Sigmoid colon (tissue), 7 donors: ENCODE data around the gene IFI27L1. TPM values are rescaled to one million over a fixed set of nuclear protein-coding genes. Genes with fewer than 3 reads are reported as not detected.

ENCODE experiments used
- DNase-seq: peaks from one replicate; pipeline ENCODE4 v3.0.0-alpha.2; 2019
- H3K27ac ChIP-seq, 4 donors: fragments of 200-600 bp; sonication (generic); one replicate each; pipeline ENCODE4 v1.5.1; 2016 to 2019; ENCODE audit warnings: mild to moderate bottlenecking in 1 of 4
- H3K27me3 ChIP-seq, 3 donors: fragments of 200-600 bp; sonication (generic); one replicate each; pipeline ENCODE4 v1.5.1; 2019; ENCODE audit warnings: mild to moderate bottlenecking in 1 of 3
- H3K36me3 ChIP-seq, 4 donors: fragments of 200-600 bp; sonication (generic); one replicate each; pipeline ENCODE4 v1.5.1; 2016 to 2019
- H3K4me1 ChIP-seq, 4 donors: fragments of 200-600 bp; sonication (generic); one replicate each; pipeline ENCODE4 v1.5.1; 2017 to 2019
- H3K4me3 ChIP-seq, 4 donors: fragments of 200-600 bp; sonication (generic); one replicate each; pipeline ENCODE4 v1.5.1; 2017 to 2019; ENCODE audit warnings: mild to moderate bottlenecking in 2 of 4, moderate library complexity in 1 of 4
- H3K9me3 ChIP-seq, 4 donors: fragments of 200-600 bp in 3 of 4; sonication (generic) in 3 of 4; one replicate each; pipeline versions ENCODE4 v1.5.1 to v1.6.1; 2013 to 2019
- CTCF ChIP-seq, 4 experiments: fragments of 450-650 bp in 3 of 4; fragments of 200-600 bp in 1 of 4; IDR thresholded peaks; one replicate each; pipeline ENCODE4 v1.5.1; 2016 to 2019; ENCODE audit warnings: antibody characterized with exemption in 4 of 4, mild to moderate bottlenecking in 3 of 4, moderate library complexity in 2 of 4
- EP300 ChIP-seq, 4 donors: sonication (generic); formaldehyde crosslinking; IDR thresholded peaks; one replicate each; pipeline ENCODE4 v1.6.1; 2017; ENCODE audit warnings: antibody characterized with exemption in 4 of 4
- POLR2A ChIP-seq, 2 donors: fragments of 450-650 bp; IDR thresholded peaks; one replicate each; pipeline ENCODE4 v1.6.1; 2016; ENCODE audit warnings: antibody characterized with exemption in 2 of 2, mild to moderate bottlenecking in 2 of 2, moderate library complexity in 2 of 2
- POLR2AphosphoS5 ChIP-seq, 4 donors: sonication (generic); formaldehyde crosslinking; IDR thresholded peaks; one replicate each; pipeline ENCODE4 v1.6.1; 2017; ENCODE audit warnings: antibody characterized with exemption in 4 of 4
- WGBS, 2 donors: extraction: QIAGEN DNeasy Blood & Tissue Kit; methylation state at CpG; one replicate each; pipeline ENCODE4 v1.1.7; 2013; 5-methylcytosine and 5-hydroxymethylcytosine counted together
- intact Hi-C: fragments of 100-400 bp; cut with DNase I; formaldehyde crosslinking; loops from one replicate; pipeline ENCODE4 v1.15.1; 2023
- polyA plus RNA-seq, 3 donors: library from polyadenylated mRNA; stranded (reverse); fragments of 200-250 nt; gene quantifications; one replicate each; pipeline ENCODE4 v1.2.3, GENCODE V29; 2013
- total RNA-seq, 4 donors: library from RNA; depleted of rRNA; stranded (reverse); fragments of >200 nt; gene quantifications; one replicate each; pipeline ENCODE4 v1.1.0, GENCODE V29; 2016
- donor health status: healthy with polysubstance abuse.
- donor health status: Bipolar disorder and iron deficiency.
- donor health status: healthy.

IFI27L1 gene
- total and polyA plus RNA-seq, 7 donors: 6.7 to 49.5 (median 8.6) TPM

GRCh38 chr14:94074534-94074933 is 6.6 kb upstream of the IFI27L1 start:
- H3K4me3 ChIP-seq: no peak overlapping the region
- peaks cover 0 to 42% (median 38%) of the 10 kb centered on the region in 4 donors for H3K4me1 ChIP-seq
- H3K9me3 ChIP-seq: peaks cover 0 to 7% (median 0%) of the 10 kb centered on the region in 4 donors
- H3K27ac ChIP-seq: no peak overlapping the region
- peaks cover 2 to 26% (median 7%) of the 10 kb centered on the region in 4 donors for H3K36me3 ChIP-seq
- TF ChIP-seq POLR2AphosphoS5 (IDR thresholded peaks at IDR 0.05): no peak
- no peak for TF ChIP-seq POLR2A (IDR thresholded peaks at IDR 0.05)
- no peak for TF ChIP-seq CTCF (IDR thresholded peaks at IDR 0.05)
- no peak for TF ChIP-seq EP300 (IDR thresholded peaks at IDR 0.05)
- WGBS, 2 donors: 95 to 98% methylated on average over 3 of the region's 3 CpGs
- no peak for DNase-seq
- no peaks in the 10 kb centered on the region for H3K27me3 ChIP-seq
- intact Hi-C loops: no loop called here

GRCh38 chr14:94075008-94075407 is 6.1 kb upstream of the IFI27L1 start:
- intact Hi-C loops: no loop called here
- Histone ChIP-seq H3K27me3 (no peaks in the 10 kb centered on the region), H3K4me3 (no peak overlapping the region), H3K9me3 (peaks cover 0 to 7% (median 0%) of the 10 kb centered on the region in 4 donors), H3K27ac (no peak overlapping the region), H3K36me3 (peaks cover 2 to 26% (median 7%) of the 10 kb centered on the region in 4 donors), H3K4me1 (peaks cover 0 to 47% (median 41%) of the 10 kb centered on the region in 4 donors)
- 97% methylated on average over 2 of the region's 2 CpGs for WGBS, 2 donors
- TF ChIP-seq POLR2A (IDR thresholded peaks at IDR 0.05) (no peak), POLR2AphosphoS5 (IDR thresholded peaks at IDR 0.05) (no peak)
- DNase-seq: no peak

GRCh38 chr14:94077111-94077821 is 3.8 kb upstream of the IFI27L1 start:
- no peak for DNase-seq
- peaks cover 0 to 7% (median 0%) of the 10 kb centered on the region in 4 donors for H3K9me3 ChIP-seq
- WGBS, 2 donors: 75 to 82% methylated on average over 7 of the region's 7 CpGs
- intact Hi-C loops: no loop called here
- H3K4me3 ChIP-seq: peak overlapping the region in 3 of 4 donors; percentile 8 to 90 (median 88)
- no peaks in the 10 kb centered on the region for H3K27me3 ChIP-seq
- TF ChIP-seq POLR2A (IDR thresholded peaks at IDR 0.05): no peak
- no peak for TF ChIP-seq EP300 (IDR thresholded peaks at IDR 0.05)
- no peak for TF ChIP-seq CTCF (IDR thresholded peaks at IDR 0.05)
- TF ChIP-seq POLR2AphosphoS5 (IDR thresholded peaks at IDR 0.05): no peak
- H3K4me1 ChIP-seq: peaks cover 0 to 57% (median 47%) of the 10 kb centered on the region in 4 donors
- H3K36me3 ChIP-seq: peaks cover 0 to 26% (median 7%) of the 10 kb centered on the region in 4 donors
- H3K27ac ChIP-seq: no peak overlapping the region

- no peak for DNase-seq
- peaks cover 0 to 26% (median 7%) of the 10 kb centered on the region in 4 donors for H3K36me3 ChIP-seq
- no peaks in the 10 kb centered on the region for H3K27me3 ChIP-seq
- H3K27ac ChIP-seq: peak overlapping the region in 1 of 4 donors; percentile 5
- WGBS, 2 donors: 84 to 85% methylated on average over 5 of the region's 5 CpGs
- H3K4me3 ChIP-seq: peak overlapping the region; percentile 88 to 98 (median 92)
- H3K4me1 ChIP-seq: peaks cover 0 to 58% (median 47%) of the 10 kb centered on the region in 4 donors
- TF ChIP-seq EP300 (IDR thresholded peaks at IDR 0.05): no peak
- TF ChIP-seq CTCF (IDR thresholded peaks at IDR 0.05): no peak
- no peak for TF ChIP-seq POLR2AphosphoS5 (IDR thresholded peaks at IDR 0.05)
- TF ChIP-seq POLR2A (IDR thresholded peaks at IDR 0.05): no peak
- H3K9me3 ChIP-seq: peaks cover 0 to 7% (median 0%) of the 10 kb centered on the region in 4 donors
- intact Hi-C loops: no loop called here
These were observed 3.3 kb upstream of the IFI27L1 start for GRCh38 chr14:94077823-94078222.

GRCh38 chr14:94079891-94080620 is 1.1 kb upstream of the IFI27L1 start:
- peak overlapping the region; percentile 88 to 97 (median 95) for H3K27ac ChIP-seq
- no peak for DNase-seq
- H3K36me3 ChIP-seq: peaks cover 0 to 22% (median 7%) of the 10 kb centered on the region in 4 donors
- H3K4me3 ChIP-seq: peak overlapping the region; percentile 88 to 98 (median 92)
- H3K27me3 ChIP-seq: no peaks in the 10 kb centered on the region
- intact Hi-C loops: loop anchor here (2.0 kb wide), 2 partner anchors 49 to 95 kb away; partner anchors contain the start of genes IFI27L2 and PPP4R4
- 3% methylated on average over 15 of the region's 15 CpGs for WGBS, 2 donors
- TF ChIP-seq POLR2A (IDR thresholded peaks at IDR 0.05) (no peak), CTCF (IDR thresholded peaks at IDR 0.05) (no peak), POLR2AphosphoS5 (IDR thresholded peaks at IDR 0.05) (peak in 1 of 4 donors; percentile 2), EP300 (IDR thresholded peaks at IDR 0.05) (no peak)
- H3K4me1 ChIP-seq: peaks cover 0 to 58% (median 47%) of the 10 kb centered on the region in 4 donors
- no peaks in the 10 kb centered on the region for H3K9me3 ChIP-seq
